ENCODE results near the gene MB. TPM values are rescaled to one million over a fixed set of nuclear protein-coding genes. Genes with fewer than 3 reads are reported as not detected.

The MB gene
- polyA plus RNA-seq, 4 donors = 0.21 TPM; not detected in 3

DNA sequence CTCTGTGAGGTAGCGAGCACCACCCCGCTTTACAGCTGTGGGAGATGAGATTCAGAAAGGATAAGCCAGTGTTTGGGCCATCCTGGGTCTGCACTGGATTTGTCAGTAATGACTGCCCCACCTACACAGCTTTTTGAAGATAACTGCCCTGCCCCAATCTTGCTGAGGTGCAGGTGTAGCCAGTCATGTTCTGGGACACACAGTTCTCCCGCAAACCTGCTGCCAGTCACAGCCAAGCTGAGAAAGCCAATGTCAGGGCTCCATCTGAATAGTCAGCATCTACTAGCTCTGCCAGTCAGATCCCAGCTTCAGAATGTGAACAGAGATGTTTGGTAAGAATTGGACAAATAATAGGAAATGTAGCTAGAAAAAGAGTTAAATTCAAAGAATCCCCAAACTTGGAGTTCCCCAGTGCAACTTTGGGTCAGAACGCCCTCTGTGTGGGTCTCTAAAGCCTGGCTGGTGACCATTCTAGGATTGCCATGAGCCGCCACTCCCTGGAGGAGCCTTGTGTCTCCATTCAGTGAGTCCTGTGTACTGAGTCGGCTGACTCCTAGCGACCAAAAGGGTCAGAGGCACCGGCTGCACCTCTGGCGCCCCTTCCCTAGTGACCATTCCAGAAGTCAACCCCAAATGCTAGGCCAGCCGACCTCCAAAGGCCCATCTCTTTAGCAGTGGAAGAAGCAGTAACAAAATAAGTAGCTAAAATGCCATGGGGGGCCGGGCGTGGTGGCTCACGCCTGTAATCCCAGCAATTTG lies 2.4 kb upstream of the MB start:
- no peak for DNase-seq (ENCODE audit: low read depth in 4 of 4, low spot score in 2 of 4)

DNA sequence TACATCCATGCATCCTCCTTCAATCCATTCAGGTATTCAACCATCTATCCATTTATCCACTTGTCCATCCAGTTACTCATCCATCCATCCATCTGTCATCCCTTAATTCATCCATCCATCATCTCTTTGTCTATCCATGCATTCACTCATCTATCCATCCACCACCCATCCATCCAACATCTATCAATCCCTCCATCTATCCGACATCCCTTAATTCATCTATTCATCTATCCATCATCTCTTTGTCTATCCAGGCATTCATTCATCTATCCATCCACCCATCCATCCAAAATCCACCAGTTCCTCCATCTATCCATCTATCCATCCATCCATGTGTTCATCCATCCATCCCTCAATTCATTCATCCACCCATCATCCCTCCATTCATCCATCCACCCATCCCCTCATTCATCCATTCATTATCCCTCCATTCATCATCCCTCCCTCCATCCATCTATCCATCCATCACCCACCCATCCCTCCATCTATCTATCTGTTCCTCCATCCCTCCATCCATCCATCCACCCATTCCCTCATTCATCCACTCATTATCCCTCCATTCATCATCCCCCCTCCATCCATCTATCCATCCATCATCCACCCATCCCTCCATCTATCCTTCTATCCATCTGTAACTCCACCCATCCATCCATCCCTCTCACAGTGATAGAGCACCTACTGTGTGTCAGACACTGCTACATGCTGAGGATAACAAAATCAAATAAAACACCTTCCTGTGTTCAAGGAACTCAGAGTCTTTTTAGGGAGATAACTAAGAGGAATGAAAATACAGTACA lies 1.5 kb upstream of the MB start:
- DNase-seq (ENCODE audit: low read depth in 4 of 4, low spot score in 2 of 4) = no peak

- no peak for DNase-seq (ENCODE audit: low read depth in 4 of 4, low spot score in 2 of 4)
Observed at GRCh38 chr22:35616043-35616442, 1.1 kb downstream of the MB start.

DNA sequence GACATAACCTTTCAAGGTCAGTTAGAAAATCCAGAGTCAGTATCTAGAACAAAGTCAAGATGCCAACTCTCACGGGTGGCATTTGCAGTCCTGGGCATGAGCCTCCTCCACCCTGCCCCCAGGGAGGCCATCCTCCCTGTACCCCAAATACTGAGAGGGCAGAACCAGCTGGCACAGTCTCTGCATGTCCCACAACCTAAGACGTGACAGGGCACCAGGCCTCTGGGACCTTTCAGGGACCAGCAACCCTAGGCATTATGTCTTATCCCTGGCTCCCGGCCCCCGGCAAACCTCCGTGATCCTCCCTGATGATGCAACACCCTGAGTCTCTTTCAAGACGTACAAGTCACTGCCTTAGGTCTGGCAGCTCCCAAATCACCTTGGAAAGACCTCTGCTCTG lies 2.0 kb downstream of the MB start:
- DNase-seq (ENCODE audit: low read depth in 4 of 4, low spot score in 2 of 4) = no peak

DNA sequence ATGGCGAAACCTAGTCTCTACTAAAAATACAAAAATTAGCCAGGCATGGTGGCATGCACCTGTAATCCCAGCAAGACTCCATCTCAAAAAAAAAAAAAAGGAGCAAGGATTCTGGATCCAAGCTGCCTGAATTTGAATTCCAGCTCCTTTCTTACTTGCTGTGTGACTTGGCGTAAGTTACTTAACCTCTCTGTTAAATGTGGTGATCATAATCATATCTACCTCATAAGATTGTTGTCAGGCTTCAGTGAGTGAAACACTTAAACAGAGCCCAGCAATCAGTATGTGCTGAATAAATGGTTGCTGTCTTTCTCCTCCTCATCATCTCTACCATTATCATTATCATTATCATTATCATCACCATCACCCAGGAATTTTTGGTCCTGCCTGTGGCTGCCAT lies 2.7 kb downstream of the MB start:
- no peak for DNase-seq (ENCODE audit: low read depth in 4 of 4, low spot score in 2 of 4)

- DNase-seq (ENCODE audit: low read depth in 4 of 4, low spot score in 2 of 4) = no peak
Observed at GRCh38 chr22:35612903-35613302, 4.2 kb downstream of the MB start.

- DNase-seq (ENCODE audit: low read depth in 4 of 4, low spot score in 2 of 4) = no peak
Observed at GRCh38 chr22:35611891-35612576, 5.1 kb downstream of the MB start.

DNA sequence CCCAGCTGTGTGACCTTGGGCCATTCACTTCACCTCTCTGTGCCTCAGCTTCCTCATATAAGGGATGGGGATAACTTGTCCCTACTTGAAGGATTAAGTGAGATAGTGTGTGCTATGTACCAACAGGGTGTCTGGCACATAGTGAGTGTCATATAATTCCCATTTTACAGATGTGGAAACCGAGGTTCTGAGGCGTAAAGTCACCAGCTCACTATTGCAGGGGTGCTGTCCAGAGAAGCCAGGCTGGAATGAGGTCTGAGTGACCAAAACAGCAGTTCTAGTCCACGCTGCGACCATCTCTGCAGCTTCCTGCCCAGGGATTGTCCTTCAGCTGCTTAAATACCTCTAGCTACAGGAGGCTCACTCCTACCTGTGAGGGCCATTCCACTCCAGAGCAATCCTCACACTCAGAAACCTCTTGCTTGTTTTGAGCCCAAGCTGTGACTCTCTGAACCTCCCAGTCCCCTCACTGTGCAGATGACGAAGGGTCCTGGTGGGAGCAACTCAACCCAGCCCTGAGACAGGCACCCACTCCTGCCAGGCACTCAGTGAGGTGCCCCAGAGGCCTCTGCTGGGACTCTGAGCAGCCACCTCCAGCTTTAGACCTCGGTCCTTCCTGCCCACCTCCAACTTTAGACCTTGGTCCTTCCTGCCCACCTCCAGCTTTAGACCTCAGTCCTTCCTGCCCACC lies 5.8 kb downstream of the MB start:
- DNase-seq (ENCODE audit: low read depth in 4 of 4, low spot score in 2 of 4) = no peak

DNA sequence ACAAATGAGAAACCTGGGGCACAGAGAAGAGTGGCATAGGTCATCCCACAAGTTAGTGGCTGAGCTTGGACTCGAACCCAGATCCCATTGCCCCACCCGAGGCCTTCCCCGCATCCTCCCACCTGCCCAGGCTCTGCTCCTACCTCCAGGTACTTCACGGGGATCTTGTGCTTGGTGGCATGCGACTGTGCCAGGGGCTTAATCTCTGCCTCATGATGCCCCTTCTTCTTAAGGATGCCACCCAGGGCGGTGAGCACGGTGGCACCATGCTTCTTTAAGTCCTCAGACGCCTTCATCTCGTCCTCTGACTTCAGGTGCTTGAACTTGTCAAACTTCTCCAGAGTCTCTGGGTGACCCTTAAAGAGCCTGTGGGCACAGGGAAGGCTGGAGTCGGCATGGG lies 6.4 kb downstream of the MB start:
- DNase-seq (ENCODE audit: low read depth in 4 of 4, low spot score in 2 of 4) = no peak

DNA sequence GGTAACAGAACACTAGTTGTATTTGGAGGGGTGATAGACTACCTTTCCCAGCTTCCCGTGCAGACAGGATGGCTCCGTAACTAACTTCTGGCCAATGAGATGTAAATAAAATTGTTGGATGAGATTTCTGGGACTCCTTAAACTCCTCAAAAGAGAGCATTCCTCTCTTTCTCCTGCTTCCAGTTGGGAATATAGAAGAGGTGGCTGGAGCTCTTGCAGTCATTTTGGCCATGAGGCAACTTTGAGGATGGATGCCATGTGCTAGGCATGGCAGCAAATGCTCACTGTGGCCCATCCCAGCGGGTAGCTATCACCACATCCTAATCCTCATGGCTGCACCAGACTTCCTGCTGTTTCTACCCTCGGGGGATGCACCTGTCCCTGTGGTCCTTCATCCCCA lies 7.4 kb downstream of the MB start:
- DNase-seq (ENCODE audit: low read depth in 4 of 4, low spot score in 2 of 4) = no peak

- no peak for DNase-seq (ENCODE audit: low read depth in 4 of 4, low spot score in 2 of 4)
Observed at GRCh38 chr22:35609261-35609660, 7.9 kb downstream of the MB start.

DNA sequence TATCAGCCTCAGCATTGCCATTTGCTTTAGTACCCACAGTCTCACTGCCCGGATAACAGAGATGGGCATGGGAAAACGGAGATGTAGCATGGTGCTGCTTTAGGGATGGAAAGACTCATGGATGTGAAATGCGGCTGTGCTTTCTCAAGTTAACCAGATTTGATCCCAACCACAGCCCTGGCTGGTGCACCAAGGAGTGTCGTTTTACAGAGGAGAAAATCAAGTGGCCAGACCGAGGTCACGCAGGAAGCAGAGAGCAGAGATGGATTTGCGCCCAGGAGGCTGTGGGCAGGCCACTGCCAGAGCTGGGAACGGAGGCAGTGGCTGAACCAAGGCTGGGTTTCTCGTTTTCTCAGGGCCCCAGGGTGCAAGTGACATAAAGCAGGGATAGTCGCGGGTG lies 9.0 kb downstream of the MB start:
- no peak for DNase-seq (ENCODE audit: low read depth in 4 of 4, low spot score in 2 of 4)

DNA sequence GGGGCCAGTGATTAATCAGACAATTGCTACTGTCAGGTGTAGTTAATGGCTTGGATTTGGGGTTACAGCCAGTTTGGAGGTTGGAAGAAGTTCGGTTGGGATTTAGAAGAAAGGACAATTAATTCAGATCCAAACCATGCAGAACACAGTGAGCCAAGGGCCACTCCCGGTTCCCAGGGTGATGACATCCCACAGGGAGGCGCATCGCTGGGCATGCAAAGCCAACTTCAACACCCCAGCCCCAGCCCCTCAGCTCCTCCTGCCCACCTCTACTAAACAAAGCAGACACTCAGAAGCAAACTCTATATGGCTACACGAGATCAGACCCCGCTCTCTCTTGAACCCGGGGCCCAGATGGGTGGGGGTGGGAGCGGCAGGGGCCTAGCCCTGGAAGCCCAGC lies 10.2 kb downstream of the MB start:
- no peak for DNase-seq (ENCODE audit: low read depth in 4 of 4, low spot score in 2 of 4)

GRCh38 chr22:35605851-35606481 lies 11.2 kb downstream of the MB start:
- no peak for DNase-seq (ENCODE audit: low read depth in 4 of 4, low spot score in 2 of 4)

DNA sequence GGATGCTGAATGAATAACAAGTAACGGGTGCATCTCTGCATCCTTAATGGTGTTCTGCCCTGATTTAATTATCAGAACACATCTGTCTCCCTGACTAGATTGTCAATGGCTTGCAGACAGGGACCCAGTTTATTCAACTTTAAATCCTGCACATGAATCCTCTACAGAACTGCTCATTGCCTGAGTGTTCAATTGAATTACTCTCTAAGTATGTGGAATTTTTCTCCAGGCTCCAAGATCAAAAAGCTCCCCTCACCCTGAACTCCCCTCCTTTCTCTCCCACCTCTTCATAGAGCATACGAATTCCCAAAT lies 11.8 kb downstream of the MB start:
- DNase-seq (ENCODE audit: low read depth in 4 of 4, low spot score in 2 of 4) = no peak

DNA sequence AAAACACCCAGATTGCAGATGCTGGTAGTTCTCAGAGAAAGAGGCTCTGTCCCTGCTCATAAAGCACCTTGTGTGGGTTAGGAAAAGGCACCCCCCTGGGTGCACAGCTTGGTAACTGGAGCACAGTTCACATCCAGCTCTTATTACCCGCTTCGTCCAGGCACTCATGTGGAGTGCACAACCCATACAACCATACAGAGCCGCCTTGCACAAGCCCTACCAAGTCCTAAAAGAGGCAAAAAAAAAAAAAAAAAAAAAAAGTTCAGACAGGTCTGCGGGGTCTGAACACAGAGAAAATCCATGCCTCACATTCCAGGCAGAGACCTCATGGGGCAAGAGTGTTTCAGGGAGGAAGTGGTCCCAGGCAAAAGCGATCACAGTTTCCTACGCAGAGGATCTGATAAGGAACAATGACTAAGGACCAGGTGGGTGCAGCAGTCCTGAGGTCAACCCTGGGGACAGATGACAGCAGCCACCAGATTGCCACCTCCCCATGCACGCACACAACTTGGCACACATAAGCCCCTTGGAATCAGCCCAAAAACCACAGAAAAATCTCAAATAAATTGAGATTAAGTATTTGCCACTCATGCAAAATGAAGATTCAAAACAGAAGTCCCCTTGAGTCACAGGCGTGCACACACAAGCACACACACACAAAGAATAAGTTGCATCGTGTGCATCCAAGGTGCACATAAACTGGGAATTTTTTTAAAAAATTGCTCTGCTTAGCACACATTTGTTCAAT lies 12.3 kb downstream of the MB start:
- no peak for DNase-seq (ENCODE audit: low read depth in 4 of 4, low spot score in 2 of 4)

GRCh38 chr22:35601743-35602615 lies 15.2 kb downstream of the MB start:
- DNase-seq (ENCODE audit: low read depth in 4 of 4, low spot score in 2 of 4) = no peak

DNA sequence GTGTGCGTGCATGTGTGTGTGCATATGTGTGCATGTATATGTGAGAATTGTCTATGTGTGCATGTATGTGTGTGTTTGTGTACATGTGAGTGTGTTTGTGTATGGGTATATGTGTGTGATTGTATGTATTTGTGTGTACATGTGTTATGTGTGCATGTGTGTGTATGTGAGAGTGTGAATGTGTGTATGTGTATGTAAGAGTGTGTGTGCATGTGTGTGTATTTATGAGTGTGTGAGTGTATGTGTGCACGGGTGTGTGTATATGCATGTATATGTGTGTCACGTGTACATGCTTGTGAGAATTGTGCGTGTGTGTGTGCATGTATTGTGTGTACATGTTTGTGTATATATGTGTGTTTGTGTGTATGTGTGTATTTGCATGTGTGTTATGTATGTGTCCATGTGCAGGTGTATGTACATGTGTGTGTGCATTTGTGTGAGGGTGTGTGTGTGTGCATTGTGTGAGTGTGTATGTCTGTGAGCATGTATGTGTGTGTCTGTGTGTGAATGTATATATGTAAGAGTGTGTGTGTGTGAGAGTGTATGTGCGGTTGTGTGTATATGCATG lies 16.0 kb downstream of the MB start:
- no peak for DNase-seq (ENCODE audit: low read depth in 4 of 4, low spot score in 2 of 4)

- no peak for DNase-seq (ENCODE audit: low read depth in 4 of 4, low spot score in 2 of 4)
Observed at GRCh38 chr22:35600476-35600875, 16.7 kb downstream of the MB start.
